IMR-90 (cell line): Measurements from ENCODE around the gene RARB. TPM values are rescaled to one million over a fixed set of nuclear protein-coding genes. Genes with fewer than 3 reads are reported as not detected.

ENCODE experiments used
- ATAC-seq: fragments of 200-7000 bp; cut with Tn5 transposase; 2 replicates; pipeline ENCODE4 v1.9.1; 2020; ENCODE audit warnings: low read depth, mild to moderate bottlenecking, moderate library complexity
- BruUV-seq: library from RNA; stranded (reverse); fragments of 400-500 nt; replicated peaks from 2 replicates; lab custom pipeline; 2021; lab: Mats Ljungman, UMichigan
- CTCF ChIA-PET: fragments of 300-600 bp; formaldehyde crosslinking; extraction: SDS; loops from one replicate; lab custom pipeline; 2021; ENCODE audit warnings: antibody characterized with exemption; lab: Yijun Ruan, JAX
- POLR2A ChIA-PET: fragments of 300-600 bp; sonication (Branson Sonifier 250); formaldehyde crosslinking; loops from one replicate; lab custom pipeline; 2022; ENCODE audit warnings: antibody characterized with exemption; ENCODE audit not compliant: unreplicated experiment; lab: Charles Lee
- DNase-seq: peaks from one replicate; pipeline ENCODE4 v3.0.0; 2013
- H2AFZ ChIP-seq: replicated peaks from 2 replicates; pipeline ENCODE3; 2013; ENCODE audit warnings: low read length, mild to moderate bottlenecking; ENCODE audit not compliant: poor library complexity
- H2AK5ac ChIP-seq: 2 replicates; pipeline ENCODE4 v1.6.1; 2013; ENCODE audit warnings: low read depth, low read length, inconsistent platforms
- H2AK9ac ChIP-seq: replicated peaks from 2 replicates; pipeline ENCODE3; 2013; ENCODE audit warnings: mild to moderate bottlenecking, low read depth, low read length, moderate library complexity; ENCODE audit not compliant: poor library complexity
- H2BK120ac ChIP-seq: 2 replicates; pipeline ENCODE4 v1.6.1; 2013; ENCODE audit warnings: low read depth, low read length, inconsistent platforms
- H2BK15ac ChIP-seq: 3 replicates; pipeline ENCODE4 v1.6.1; 2013; ENCODE audit warnings: low read depth, low read length, inconsistent platforms
- H2BK20ac ChIP-seq: 2 replicates; pipeline ENCODE4 v1.6.1; 2013; ENCODE audit warnings: low read depth, mild to moderate bottlenecking, inconsistent platforms, low read length, moderate library complexity
- H2BK5ac ChIP-seq: 2 replicates; pipeline ENCODE4 v1.6.1; 2013; ENCODE audit warnings: mild to moderate bottlenecking, low read depth, low read length, inconsistent platforms; ENCODE audit not compliant: poor library complexity, severe bottlenecking
- H3K14ac ChIP-seq: replicated peaks from 2 replicates; pipeline ENCODE4 v1.6.1; 2013; ENCODE audit warnings: low read depth, low read length, inconsistent platforms
- H3K18ac ChIP-seq: 2 replicates; pipeline ENCODE4 v1.6.1; 2013; ENCODE audit warnings: low read depth, low read length, control low read depth
- H3K23ac ChIP-seq: 2 replicates; pipeline ENCODE4 v1.6.1; 2013; ENCODE audit warnings: low read depth, low read length, inconsistent platforms
- H3K27ac ChIP-seq: 2 replicates; pipeline ENCODE4 v1.5.1; 2013; ENCODE audit warnings: mild to moderate bottlenecking, control low read depth, low read length; ENCODE audit not compliant: insufficient read depth
- H3K27me3 ChIP-seq: 2 replicates; pipeline ENCODE4 v1.6.1; 2013; ENCODE audit warnings: low read length; ENCODE audit not compliant: control insufficient read depth, insufficient read depth
- H3K36me3 ChIP-seq: 2 replicates; pipeline ENCODE4 v1.6.1; 2013; ENCODE audit warnings: low read length, mixed read lengths; ENCODE audit not compliant: control insufficient read depth, insufficient read depth
- H3K4ac ChIP-seq: 2 replicates; pipeline ENCODE4 v1.6.1; 2013; ENCODE audit warnings: low read depth, low read length, inconsistent platforms
- H3K4me1 ChIP-seq: 2 replicates; pipeline ENCODE4 v1.6.1; 2013; ENCODE audit warnings: low read length, mixed read lengths; ENCODE audit not compliant: control insufficient read depth, insufficient read depth
- H3K4me2 ChIP-seq: 2 replicates; pipeline ENCODE4 v1.6.1; 2013; ENCODE audit warnings: low read depth, mild to moderate bottlenecking, control low read depth, low read length, moderate library complexity
- H3K4me3 ChIP-seq: 2 replicates; pipeline ENCODE4 v1.5.1; 2013; ENCODE audit warnings: low read depth, mild to moderate bottlenecking, control low read depth, low read length, moderate library complexity; ENCODE audit not compliant: insufficient read depth
- H3K56ac ChIP-seq: 2 replicates; pipeline ENCODE4 v1.6.1; 2013; ENCODE audit warnings: low read length, inconsistent platforms; ENCODE audit not compliant: insufficient read depth; ENCODE audit errors: extremely low read depth
- H3K79me1 ChIP-seq, 2 experiments: 2 replicates each; pipeline ENCODE4 v1.6.1; 2013; ENCODE audit warnings: low read length in 2 of 2, inconsistent platforms in 1 of 2, low read depth in 1 of 2
- H3K9ac ChIP-seq: 2 replicates; pipeline ENCODE4 v1.6.1; 2013; ENCODE audit warnings: low read depth, low read length, control low read depth
- H3K9me1 ChIP-seq: 2 replicates; pipeline ENCODE4 v1.6.1; 2013; ENCODE audit warnings: low read length, inconsistent platforms; ENCODE audit not compliant: insufficient read depth
- H3K9me3 ChIP-seq: 2 replicates; pipeline ENCODE4 v1.6.1; 2013; ENCODE audit warnings: low read length; ENCODE audit not compliant: control insufficient read depth, insufficient read depth
- H4K20me1 ChIP-seq: 2 replicates; pipeline ENCODE4 v1.6.1; 2013; ENCODE audit warnings: low read length, inconsistent platforms; ENCODE audit not compliant: insufficient read depth
- H4K5ac ChIP-seq: 2 replicates; pipeline ENCODE4 v1.6.1; 2013; ENCODE audit warnings: mild to moderate bottlenecking, low read depth, low read length, control low read depth
- H4K8ac ChIP-seq, 2 experiments: 2 replicates each; pipeline ENCODE4 v1.6.1; 2013; ENCODE audit warnings: low read depth in 2 of 2, low read length in 2 of 2, control low read depth in 1 of 2, inconsistent platforms in 1 of 2
- H4K91ac ChIP-seq: 2 replicates; pipeline ENCODE4 v1.6.1; 2013; ENCODE audit warnings: low read depth, low read length, inconsistent platforms; ENCODE audit not compliant: insufficient read depth
- BHLHE40 ChIP-seq: fragments of 150-350 bp; IDR thresholded peaks from 2 replicates; pipeline ENCODE4 v1.6.1; 2016; ENCODE audit warnings: mild to moderate bottlenecking, low read depth, low read length
- CHD1 ChIP-seq: IDR thresholded peaks from 2 replicates; pipeline ENCODE4 v1.6.1; 2012; ENCODE audit warnings: low read depth, low read length, improper control_type of control experiment
- CTCF ChIP-seq: conservative IDR thresholded peaks from 2 replicates; pipeline ENCODE4 v1.5.1; 2012; ENCODE audit warnings: mild to moderate bottlenecking, low read depth, low read length, improper control_type of control experiment
- ELK1 ChIP-seq: fragments of 150-350 bp; IDR thresholded peaks from 2 replicates; pipeline ENCODE4 v1.6.1; 2016; ENCODE audit warnings: low read depth, mild to moderate bottlenecking, low read length, moderate library complexity, borderline replicate concordance
- FOS ChIP-seq: fragments of 150-350 bp; IDR thresholded peaks from 2 replicates; pipeline ENCODE4 v1.6.1; 2016; ENCODE audit warnings: low read depth, low read length
- MAFK ChIP-seq: IDR thresholded peaks from 2 replicates; pipeline ENCODE4 v1.6.1; 2012; ENCODE audit warnings: low read depth, low read length, improper control_type of control experiment
- MAZ ChIP-seq: IDR thresholded peaks from 2 replicates; pipeline ENCODE4 v1.6.1; 2012; ENCODE audit warnings: low read depth, mild to moderate bottlenecking, low read length, improper control_type of control experiment, moderate library complexity, borderline replicate concordance
- NFE2L2 ChIP-seq: fragments of 150-350 bp; IDR thresholded peaks from 2 replicates; pipeline ENCODE4 v1.6.1; 2016; ENCODE audit warnings: low read depth, mild to moderate bottlenecking, low read length
- RFX5 ChIP-seq: IDR thresholded peaks from 2 replicates; pipeline ENCODE4 v1.8.0; 2012; ENCODE audit warnings: low read depth, mild to moderate bottlenecking, low read length, moderate library complexity
- SMC3 ChIP-seq: fragments of 150-350 bp; IDR thresholded peaks from 2 replicates; pipeline ENCODE4 v1.6.1; 2016; ENCODE audit warnings: low read depth, mild to moderate bottlenecking, antibody characterized with exemption, low read length, moderate library complexity
- USF2 ChIP-seq: fragments of 150-350 bp; IDR thresholded peaks from 2 replicates; pipeline ENCODE4 v1.6.1; 2017; ENCODE audit warnings: mild to moderate bottlenecking, antibody characterized with exemption, low read length, low read depth
- WGBS, 2 experiments: methylation state at CpG; one replicate each; pipeline versions ENCODE4 v1.1.5 to v1.1.7; 2013; ENCODE audit warnings: missing lambda C conversion rate in 2 of 2; ENCODE audit not compliant: insufficient read length in 1 of 2; ENCODE audit errors: extremely low coverage in 2 of 2; 5-methylcytosine and 5-hydroxymethylcytosine counted together
- dilution Hi-C: fragments of 300-500 bp; cut with HindIII; formaldehyde crosslinking; loops from one replicate; pipeline ENCODE4 v1.14.3; 2018; ENCODE audit warnings: low sequenced_read_pairs; ENCODE audit not compliant: unreplicated experiment
- in situ Hi-C: fragments of 300-500 bp; cut with MboI; formaldehyde crosslinking; loops from 3 replicates; pipeline ENCODE4 v1.14.3; 2019; ENCODE audit warnings: low sequenced_read_pairs, inconsistent platforms, mixed read lengths
- intact Hi-C: fragments of 100-400 bp; cut with micrococcal nuclease; formaldehyde crosslinking; loops from 2 replicates; pipeline ENCODE4 v1.10.0; 2022
- polyA plus RNA-seq, 3 experiments: library from polyadenylated mRNA; depleted of rRNA; stranded (reverse); fragments of >200 nt; gene quantifications; 2 replicates each; pipeline ENCODE4 v1.2.3, GENCODE V29; 2012; ENCODE audit warnings: low replicate concordance in 1 of 3
- total RNA-seq: library from RNA; depleted of rRNA; stranded (reverse); fragments of >200 nt; gene quantifications from 2 replicates; pipeline ENCODE4 v1.2.3, GENCODE V29; 2012

Gene RARB
- total and polyA plus RNA-seq, 2 of the 4 experiments (the other 2 are of a cell fraction) = 0.53 to 1.4 TPM

GRCh38 chr3:25536521-25537391 is 108.7 kb downstream of the RARB start (continued):
- no peak for TF ChIP-seq MAFK

- Histone ChIP-seq H2AK5ac (no peak overlapping the region), H3K36me3 (no peaks in the 10 kb centered on the region), H2BK15ac (no peak overlapping the region), H3K23ac (no peak overlapping the region), H3K56ac (no peak overlapping the region), H3K9me1 (no peaks in the 10 kb centered on the region), H2BK5ac (no peak overlapping the region), H3K4ac (no peak overlapping the region), H4K8ac (no peak overlapping the region), H3K14ac (no peak overlapping the region), H4K91ac (no peak overlapping the region), H2AK9ac (no peak overlapping the region), H3K27me3 (no peaks in the 10 kb centered on the region; the same call in 1 of the 2 replicates), H3K79me1 (no peaks in the 10 kb centered on the region), H3K18ac (no peak overlapping the region), H3K9ac (no peak overlapping the region), H2AFZ (no peak overlapping the region), H2BK20ac (no peak overlapping the region), H3K4me3 (no peak overlapping the region), H3K27ac (no peak overlapping the region), H3K9me3 (no peaks in the 10 kb centered on the region), H2BK120ac (no peak overlapping the region), H3K4me2 (no peak overlapping the region), H3K4me1 (no peaks in the 10 kb centered on the region), H4K5ac (no peak overlapping the region), H4K20me1 (no peaks in the 10 kb centered on the region)
- dilution Hi-C loops (no loop called here), intact Hi-C loops (no loop called here), in situ Hi-C loops (no loop called here)
- BruUV-seq = no TSS peak
- DNase-seq (no peak), ATAC-seq (no peak)
- POLR2A ChIA-PET = no interaction called here
- CTCF ChIA-PET = interaction anchor here (1.0 kb wide), 1 partner anchor 18 kb away, joined by 3 read pairs; no protein-coding TSS in a partner anchor
- 40% methylated on average over 2 of the region's 3 CpGs; no CpG with 5 or more reads in 1 of the 2 experiments for WGBS, 2 experiments
- TF ChIP-seq USF2 = no peak
- no peak for TF ChIP-seq SMC3
- no peak for TF ChIP-seq CHD1
- no peak for TF ChIP-seq NFE2L2
- TF ChIP-seq MAZ = no peak
- TF ChIP-seq CTCF = no peak
- TF ChIP-seq MAFK = no peak
- no peak for TF ChIP-seq RFX5
- no peak for TF ChIP-seq FOS
- no peak for TF ChIP-seq ELK1
- no peak for TF ChIP-seq BHLHE40
Measured at GRCh38 chr3:25537516-25537915, 109.5 kb downstream of the RARB start.
